Loucy (cell line): ENCODE results near the gene MYPOP.

Source experiments
- EZH2phosphoT487 ChIP-seq: fragments of 200-600 bp; IDR thresholded peaks from 2 replicates; pipeline ENCODE4 v1.6.1; 2018; ENCODE audit warnings: antibody characterized with exemption, mild to moderate bottlenecking, moderate library complexity, borderline replicate concordance
- TF ChIP-seq, protein P1 (sequence below): fragments of 200-600 bp; sonication (generic); conservative IDR thresholded peaks from 2 replicates; pipeline ENCODE4 v1.5.1; 2014; ENCODE audit warnings: mild to moderate bottlenecking, antibody characterized with exemption, low read length

DNA sequence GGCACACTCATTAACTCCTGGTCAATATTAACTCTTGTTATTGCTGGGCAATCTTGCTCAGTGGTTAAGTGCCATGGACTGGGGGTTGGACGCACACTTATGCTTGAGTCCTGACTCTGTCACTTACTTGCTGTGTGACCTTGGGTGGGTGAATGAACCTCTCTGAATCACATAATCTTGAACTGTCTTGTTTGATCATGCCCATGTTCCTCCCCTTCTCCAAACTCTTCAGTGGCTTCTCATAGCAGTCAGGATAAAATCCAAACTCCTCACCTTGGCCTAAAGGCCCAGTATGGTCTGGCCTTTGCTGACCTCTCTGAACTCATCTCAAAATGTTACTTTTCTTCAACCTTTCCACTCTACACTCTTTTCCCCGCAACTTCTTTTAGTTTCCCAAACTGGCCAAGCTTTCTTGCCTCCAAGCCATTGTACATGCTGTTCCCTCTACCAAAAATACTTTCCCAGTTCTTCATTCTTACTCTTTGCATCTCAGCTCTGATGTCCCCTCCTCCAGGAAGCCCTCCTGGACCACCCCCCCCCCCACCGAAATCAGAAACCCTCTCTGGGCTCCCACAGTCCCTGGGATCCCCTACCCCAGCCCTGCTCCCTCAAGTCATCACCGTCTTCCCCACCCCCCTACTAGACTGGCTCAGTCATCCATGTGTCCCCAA, 2.4 kb downstream of the MYPOP start:
- TF ChIP-seq, protein P1, sequence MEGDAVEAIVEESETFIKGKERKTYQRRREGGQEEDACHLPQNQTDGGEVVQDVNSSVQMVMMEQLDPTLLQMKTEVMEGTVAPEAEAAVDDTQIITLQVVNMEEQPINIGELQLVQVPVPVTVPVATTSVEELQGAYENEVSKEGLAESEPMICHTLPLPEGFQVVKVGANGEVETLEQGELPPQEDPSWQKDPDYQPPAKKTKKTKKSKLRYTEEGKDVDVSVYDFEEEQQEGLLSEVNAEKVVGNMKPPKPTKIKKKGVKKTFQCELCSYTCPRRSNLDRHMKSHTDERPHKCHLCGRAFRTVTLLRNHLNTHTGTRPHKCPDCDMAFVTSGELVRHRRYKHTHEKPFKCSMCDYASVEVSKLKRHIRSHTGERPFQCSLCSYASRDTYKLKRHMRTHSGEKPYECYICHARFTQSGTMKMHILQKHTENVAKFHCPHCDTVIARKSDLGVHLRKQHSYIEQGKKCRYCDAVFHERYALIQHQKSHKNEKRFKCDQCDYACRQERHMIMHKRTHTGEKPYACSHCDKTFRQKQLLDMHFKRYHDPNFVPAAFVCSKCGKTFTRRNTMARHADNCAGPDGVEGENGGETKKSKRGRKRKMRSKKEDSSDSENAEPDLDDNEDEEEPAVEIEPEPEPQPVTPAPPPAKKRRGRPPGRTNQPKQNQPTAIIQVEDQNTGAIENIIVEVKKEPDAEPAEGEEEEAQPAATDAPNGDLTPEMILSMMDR = no peak
- no peak for TF ChIP-seq EZH2phosphoT487
